ENCODE data around the gene POLR2J3.
"Not testable (repeated sequence)": the region's sequence is repeated elsewhere in the genome, so short reads cannot be mapped to it uniquely, and the experiment has no call there.

DNA sequence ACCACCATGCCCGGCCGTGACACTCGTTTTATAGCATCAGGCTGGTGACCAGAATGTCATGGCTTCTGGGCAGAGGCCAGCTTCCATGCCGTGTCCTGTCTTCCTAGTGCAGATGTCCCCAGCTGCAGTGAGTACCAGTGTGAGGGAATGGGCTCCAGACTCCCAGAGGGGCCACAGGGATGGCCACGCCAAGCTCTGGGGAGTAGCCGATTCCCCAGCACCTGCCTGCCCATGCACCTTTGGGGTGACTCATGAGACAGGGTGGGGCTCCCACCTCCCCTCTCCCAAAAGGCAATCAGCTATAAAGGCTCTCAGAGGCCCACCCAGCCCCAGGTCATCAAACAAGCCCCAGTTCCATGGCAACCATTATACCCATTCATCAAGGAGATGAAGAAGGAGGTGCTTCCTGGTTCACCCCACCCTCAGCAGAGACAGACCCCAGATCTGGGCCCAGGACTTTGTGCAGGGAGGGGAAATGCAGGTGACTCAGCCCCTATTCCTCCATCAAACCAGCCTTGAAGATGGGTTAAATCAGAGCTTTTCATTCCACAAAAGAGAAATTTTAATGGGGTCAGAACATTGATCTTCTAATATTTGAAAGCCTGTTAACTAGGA is 21.5 kb downstream of the POLR2J3 start, which contains the start of gene SPDYE2:
- TF ChIP-seq, protein P1, sequence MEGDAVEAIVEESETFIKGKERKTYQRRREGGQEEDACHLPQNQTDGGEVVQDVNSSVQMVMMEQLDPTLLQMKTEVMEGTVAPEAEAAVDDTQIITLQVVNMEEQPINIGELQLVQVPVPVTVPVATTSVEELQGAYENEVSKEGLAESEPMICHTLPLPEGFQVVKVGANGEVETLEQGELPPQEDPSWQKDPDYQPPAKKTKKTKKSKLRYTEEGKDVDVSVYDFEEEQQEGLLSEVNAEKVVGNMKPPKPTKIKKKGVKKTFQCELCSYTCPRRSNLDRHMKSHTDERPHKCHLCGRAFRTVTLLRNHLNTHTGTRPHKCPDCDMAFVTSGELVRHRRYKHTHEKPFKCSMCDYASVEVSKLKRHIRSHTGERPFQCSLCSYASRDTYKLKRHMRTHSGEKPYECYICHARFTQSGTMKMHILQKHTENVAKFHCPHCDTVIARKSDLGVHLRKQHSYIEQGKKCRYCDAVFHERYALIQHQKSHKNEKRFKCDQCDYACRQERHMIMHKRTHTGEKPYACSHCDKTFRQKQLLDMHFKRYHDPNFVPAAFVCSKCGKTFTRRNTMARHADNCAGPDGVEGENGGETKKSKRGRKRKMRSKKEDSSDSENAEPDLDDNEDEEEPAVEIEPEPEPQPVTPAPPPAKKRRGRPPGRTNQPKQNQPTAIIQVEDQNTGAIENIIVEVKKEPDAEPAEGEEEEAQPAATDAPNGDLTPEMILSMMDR (IDR thresholded peaks at IDR 0.05), result not testable (repeated sequence)
- TF ChIP-seq ZFX (IDR thresholded peaks at IDR 0.05; ENCODE audit: borderline replicate concordance), result not testable (repeated sequence)
